ENCODE data around the gene GPRIN3. TPM values are rescaled to one million over a fixed set of nuclear protein-coding genes. Genes with fewer than 3 reads are reported as not detected.

Gene GPRIN3
- total RNA-seq, 1 experiment from 2014 or later, result 0.39 TPM

GRCh38 chr4:89204624-89205023, 103.0 kb downstream of the GPRIN3 start:
- Histone ChIP-seq H3K27ac (ENCODE audit: low read depth, low read length) (no peak overlapping the region), H3K79me2 (ENCODE audit: insufficient read depth, low read length) (no peaks in the 10 kb centered on the region), H3K4me3 (replicated peaks in 1 of 2; ENCODE audit: low read depth in 1 of 2, low read length in 2 of 2) (no peak overlapping the region), H3K9ac (ENCODE audit: low read length) (no peak overlapping the region), H3K9me3 (ENCODE audit: control insufficient read depth in 1 of 2, insufficient read depth in 1 of 2, low read depth in 1 of 2, low read length in 2 of 2) (no peaks in the 10 kb centered on the region), H3K9me2 (ENCODE audit: insufficient read depth) (no peaks in the 10 kb centered on the region), H3K4me1 (ENCODE audit: control insufficient read depth in 1 of 2, insufficient read depth in 2 of 2, low read length in 2 of 2) (no peaks in the 10 kb centered on the region), H3K27me3 (ENCODE audit: insufficient read depth, low read length) (no peaks in the 10 kb centered on the region), H3K36me3 (ENCODE audit: control insufficient read depth in 1 of 2, insufficient read depth in 2 of 2, low read length in 2 of 2) (no peaks in the 10 kb centered on the region), H3K4me2 (ENCODE audit: low read length) (no peak overlapping the region), H2AFZ (ENCODE audit: low read depth, low read length, poor library complexity, severe bottlenecking) (no peak overlapping the region), H4K20me1 (ENCODE audit: insufficient read depth) (no peaks in the 10 kb centered on the region)
- intact Hi-C loops (cut with micrococcal nuclease), result no loop called here
- CTCF ChIA-PET, result no interaction called here
- DNase-seq (ENCODE audit: low read depth, low spot score) (no peak), ATAC-seq (no peak)
- RAD21 ChIA-PET (ENCODE audit: low non-redundant PET in 1 of 2, low total read pairs in 2 of 2, uncharacterized antibody in 2 of 2, unreplicated experiment in 2 of 2), result no interaction called here
- POLR2A ChIA-PET, result no interaction called here
- BruUV-seq (replicated peaks), result no TSS peak
- TF ChIP-seq EZH2phosphoT487 (IDR thresholded peaks at IDR 0.05; ENCODE audit: borderline replicate concordance) (no peak), EGR1 (IDR thresholded peaks at IDR 0.05; ENCODE audit: low read depth) (no peak)

GRCh38 chr4:89203902-89204301, 103.7 kb downstream of the GPRIN3 start:
- intact Hi-C loops (cut with micrococcal nuclease), result no loop called here
- H3K4me1 ChIP-seq (ENCODE audit: control insufficient read depth in 1 of 2, insufficient read depth in 2 of 2, low read length in 2 of 2), result no peaks in the 10 kb centered on the region
- ATAC-seq, result no peak
- no peak for DNase-seq (ENCODE audit: low read depth, low spot score)
- no TSS peak for BruUV-seq (replicated peaks)
- no peaks in the 10 kb centered on the region for H4K20me1 ChIP-seq (ENCODE audit: insufficient read depth)
- no peaks in the 10 kb centered on the region for H3K27me3 ChIP-seq (ENCODE audit: insufficient read depth, low read length)
- no peak overlapping the region for H3K27ac ChIP-seq (ENCODE audit: low read depth, low read length)
- no peak overlapping the region for H3K4me2 ChIP-seq (ENCODE audit: low read length)
- no peaks in the 10 kb centered on the region for H3K9me2 ChIP-seq (ENCODE audit: insufficient read depth)
- RAD21 ChIA-PET (ENCODE audit: low non-redundant PET in 1 of 2, low total read pairs in 2 of 2, uncharacterized antibody in 2 of 2, unreplicated experiment in 2 of 2), result no interaction called here
- TF ChIP-seq FOSL1 (IDR thresholded peaks at IDR 0.05; ENCODE audit: low read depth), result no peak
- no peak for TF ChIP-seq POLR2AphosphoS5 (IDR thresholded peaks at IDR 0.05; ENCODE audit: low read depth, low read length)
- no peak for TF ChIP-seq ZNF274 (IDR thresholded peaks at IDR 0.05; ENCODE audit: low read depth, low read length)
- no peak for TF ChIP-seq CEBPB (IDR thresholded peaks at IDR 0.05; ENCODE audit: low read depth)
- TF ChIP-seq JUND (IDR thresholded peaks at IDR 0.05), result no peak
- TF ChIP-seq EZH2phosphoT487 (IDR thresholded peaks at IDR 0.05; ENCODE audit: borderline replicate concordance), result no peak
- TF ChIP-seq POLR2A (IDR thresholded peaks at IDR 0.05; ENCODE audit: borderline replicate concordance, extremely low read depth, insufficient read depth, insufficient read length), result no peak
- no peak for TF ChIP-seq SRF (IDR thresholded peaks at IDR 0.05; ENCODE audit: low read depth)
- no peak for TF ChIP-seq REST (IDR thresholded peaks at IDR 0.05; ENCODE audit: low read depth)
- TF ChIP-seq ATF3 (IDR thresholded peaks at IDR 0.05), result no peak
- no peak for TF ChIP-seq YY1 (IDR thresholded peaks at IDR 0.05; ENCODE audit: extremely low read depth, insufficient replicate concordance, low read depth, low read length)
- TF ChIP-seq ELF1 (IDR thresholded peaks at IDR 0.05; ENCODE audit: borderline replicate concordance, low read depth), result no peak
- TF ChIP-seq EZH2 (IDR thresholded peaks at IDR 0.05), result no peak
- no peak for TF ChIP-seq RAD21 (IDR thresholded peaks at IDR 0.05; ENCODE audit: low read depth)
- TF ChIP-seq EGR1 (IDR thresholded peaks at IDR 0.05; ENCODE audit: low read depth), result no peak
- no peak for TF ChIP-seq SP1 (IDR thresholded peaks at IDR 0.05; ENCODE audit: low read depth)
- no peak for TF ChIP-seq SIN3A (IDR thresholded peaks at IDR 0.05; ENCODE audit: low read depth)
- H3K4me3 ChIP-seq (replicated peaks in 1 of 2; ENCODE audit: low read depth in 1 of 2, low read length in 2 of 2), result no peak overlapping the region
- CTCF ChIA-PET, result no interaction called here
- H2AFZ ChIP-seq (ENCODE audit: low read depth, low read length, poor library complexity, severe bottlenecking), result no peak overlapping the region
- H3K9ac ChIP-seq (ENCODE audit: low read length), result no peak overlapping the region
- H3K9me3 ChIP-seq (ENCODE audit: control insufficient read depth in 1 of 2, insufficient read depth in 1 of 2, low read depth in 1 of 2, low read length in 2 of 2), result no peaks in the 10 kb centered on the region
- no peaks in the 10 kb centered on the region for H3K79me2 ChIP-seq (ENCODE audit: insufficient read depth, low read length)
- no peaks in the 10 kb centered on the region for H3K36me3 ChIP-seq (ENCODE audit: control insufficient read depth in 1 of 2, insufficient read depth in 2 of 2, low read length in 2 of 2)
- POLR2A ChIA-PET, result no interaction called here

Measured in HCT116 (cell line).